Eye (tissue), 1 donor: ENCODE measurements around the gene ATG9B.
"Not testable (repeated sequence)": the region's sequence is repeated elsewhere in the genome, so short reads cannot be mapped to it uniquely, and the experiment has no call there.

ENCODE experiments used
- DNase-seq: peaks from one replicate; pipeline ENCODE4 v3.0.0-alpha.2; 2015

The ATG9B gene

DNA sequence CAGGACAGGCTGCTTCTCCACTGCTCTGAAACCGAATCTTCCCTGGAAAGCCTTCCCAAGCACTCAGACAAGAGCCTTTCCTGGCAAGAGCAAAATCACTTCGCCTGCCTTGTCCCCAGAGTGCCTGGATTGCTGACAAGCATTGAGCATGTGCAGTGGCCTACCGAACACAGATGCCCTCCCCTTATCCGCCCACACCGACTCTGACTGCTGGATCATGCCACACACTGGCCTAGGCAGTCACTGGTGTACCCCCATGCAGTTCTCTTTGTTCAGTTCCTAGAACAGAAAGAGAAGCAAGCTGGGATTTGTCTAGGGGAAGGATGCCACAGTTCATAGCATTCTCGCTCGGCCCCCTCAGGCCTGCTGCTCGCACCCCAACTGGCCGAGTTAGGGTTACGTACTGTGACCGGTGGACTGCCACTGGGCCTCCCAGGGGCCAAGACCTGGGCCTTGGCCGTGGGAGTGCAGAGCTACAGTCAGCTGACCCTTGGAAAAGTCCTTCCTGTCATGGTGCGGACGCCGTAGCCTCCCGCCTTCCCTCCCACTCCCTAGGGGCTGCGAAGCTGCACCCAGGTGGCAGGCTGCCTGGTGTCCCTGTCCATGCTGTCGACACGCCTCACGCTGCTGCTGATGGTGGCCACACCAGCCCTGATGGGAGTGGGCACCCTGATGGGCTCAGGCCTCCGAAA is 10.9 kb upstream of the ATG9B start:
- DNase-seq, result no peak

DNA sequence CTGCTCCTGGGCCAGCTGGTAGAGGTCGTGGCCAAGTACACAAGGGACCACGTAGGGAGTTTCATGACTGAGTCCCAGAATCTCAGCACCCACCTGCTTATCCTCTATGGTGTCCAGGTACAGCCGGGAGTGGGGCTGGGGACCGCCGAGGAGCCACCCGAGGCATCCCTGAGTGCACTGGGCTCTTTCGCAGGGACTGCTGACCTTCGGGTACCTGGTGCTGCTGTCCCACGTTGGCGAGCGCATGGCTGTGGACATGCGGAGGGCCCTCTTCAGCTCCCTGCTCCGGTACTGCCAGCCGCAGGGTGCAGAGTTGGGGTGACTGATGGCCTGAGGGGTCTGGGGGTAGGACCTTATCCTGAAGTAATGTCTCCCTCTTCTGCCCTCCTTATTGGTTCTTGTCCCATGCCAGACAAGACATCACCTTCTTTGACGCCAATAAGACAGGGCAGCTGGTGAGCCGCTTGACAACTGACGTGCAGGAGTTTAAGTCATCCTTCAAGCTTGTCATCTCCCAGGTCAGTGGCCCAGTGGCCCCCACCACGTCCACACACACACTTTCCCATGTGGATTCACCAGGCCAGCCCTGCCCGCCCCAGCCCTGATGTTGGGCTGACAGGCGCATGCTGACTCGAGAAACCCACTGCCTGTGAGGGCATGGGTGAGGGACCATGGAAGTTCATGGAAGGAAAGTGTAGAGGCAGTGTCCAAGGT is 10.2 kb upstream of the ATG9B start:
- no peak for DNase-seq

DNA sequence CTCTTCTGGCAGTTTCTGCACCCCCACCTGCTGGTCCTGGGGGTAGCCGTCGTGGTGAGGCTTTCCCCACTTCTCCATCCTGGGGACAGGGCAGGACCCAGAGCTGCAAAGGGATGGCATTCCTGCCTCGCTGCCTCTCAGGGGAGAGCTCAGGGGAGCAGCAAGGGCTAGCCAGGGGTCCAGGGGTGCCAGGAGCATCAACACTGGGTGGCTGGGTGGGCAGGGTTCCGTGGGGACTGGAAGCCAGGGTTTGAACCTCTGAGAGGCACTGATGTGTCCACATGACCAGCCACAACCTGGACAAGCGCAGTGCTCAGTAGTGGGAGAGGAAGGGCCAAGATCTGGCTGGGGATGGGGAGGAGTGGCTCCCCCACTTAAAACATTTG is 9.6 kb upstream of the ATG9B start:
- DNase-seq, result no peak

GRCh38 chr7:151032936-151033863 is 8.9 kb upstream of the ATG9B start:
- no peak for DNase-seq

- no peak for DNase-seq
These were observed 6.7 kb upstream of the ATG9B start for GRCh38 chr7:151031011-151031410.

DNA sequence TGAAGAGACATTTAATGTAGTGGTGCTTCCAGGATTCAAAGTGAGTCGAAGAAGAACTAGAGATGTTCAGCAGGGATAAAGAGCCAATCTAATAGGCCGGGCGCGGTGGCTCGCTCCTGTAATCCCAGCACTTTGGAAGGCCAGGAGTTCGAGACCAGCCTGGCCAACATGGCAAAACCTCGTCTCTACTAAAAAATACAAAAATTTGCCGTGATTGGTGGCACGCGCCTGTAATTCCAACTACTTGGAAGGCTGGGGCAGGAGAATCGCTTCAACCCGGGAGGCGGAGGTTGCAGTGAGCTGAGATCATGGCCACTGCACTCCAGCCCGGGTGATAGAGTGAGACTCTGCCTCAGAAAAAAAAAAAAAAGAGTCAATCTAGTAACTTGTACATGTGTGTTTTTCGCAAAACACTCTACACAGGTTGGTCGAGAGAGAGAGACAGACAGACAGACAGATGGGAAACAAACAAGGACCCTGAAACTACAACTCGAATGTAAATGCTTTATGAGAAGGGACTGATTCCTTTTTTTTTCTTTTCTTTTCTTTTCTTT is 4.7 kb upstream of the ATG9B start:
- DNase-seq, result no peak

DNA sequence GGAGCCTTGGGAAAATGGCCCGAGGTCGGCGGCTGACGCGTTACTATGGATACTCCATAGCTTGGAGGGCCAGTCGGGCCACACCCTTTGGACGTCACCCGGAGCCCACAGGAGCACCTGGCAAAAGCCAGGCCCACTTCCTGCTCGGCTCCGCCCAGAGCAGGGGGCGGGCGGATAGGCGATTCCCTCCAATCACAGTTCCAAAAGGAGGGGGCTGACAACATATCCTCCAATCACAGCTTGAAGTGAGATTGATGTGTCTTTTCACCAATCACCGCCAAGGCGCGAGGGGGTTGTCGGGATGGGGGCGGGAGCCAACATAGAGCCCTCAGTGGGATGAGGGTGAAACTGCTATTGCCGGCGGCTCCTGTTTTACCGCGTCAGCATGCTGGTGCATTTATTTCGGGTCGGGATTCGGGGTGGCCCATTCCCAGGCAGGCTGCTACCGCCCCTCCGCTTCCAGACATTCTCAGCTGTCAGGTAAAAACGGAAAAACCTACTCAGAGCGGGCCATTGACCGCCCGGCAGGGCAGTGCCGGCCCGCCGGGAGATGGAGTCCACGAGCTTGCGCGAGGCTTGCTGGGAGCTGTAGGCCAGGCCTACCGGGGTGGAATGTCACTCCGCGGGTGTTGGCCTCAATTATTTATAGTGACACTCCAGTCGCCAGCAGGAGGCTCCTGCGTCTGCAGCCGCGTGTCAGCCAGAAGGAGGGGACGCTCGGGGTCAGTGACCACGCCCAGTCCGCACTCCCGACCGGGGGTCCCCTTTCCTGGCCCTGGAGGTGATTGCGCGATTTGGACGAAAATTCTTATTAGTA is 4.0 kb upstream of the ATG9B start, which contains the start of gene ABCB8:
ABCB8 (plus strand) TSS at position 320 of the 817 bp plus-strand sequence; CDS start at position 386, 66 bp downstream.
- DNase-seq, result peak; percentile 100

DNA sequence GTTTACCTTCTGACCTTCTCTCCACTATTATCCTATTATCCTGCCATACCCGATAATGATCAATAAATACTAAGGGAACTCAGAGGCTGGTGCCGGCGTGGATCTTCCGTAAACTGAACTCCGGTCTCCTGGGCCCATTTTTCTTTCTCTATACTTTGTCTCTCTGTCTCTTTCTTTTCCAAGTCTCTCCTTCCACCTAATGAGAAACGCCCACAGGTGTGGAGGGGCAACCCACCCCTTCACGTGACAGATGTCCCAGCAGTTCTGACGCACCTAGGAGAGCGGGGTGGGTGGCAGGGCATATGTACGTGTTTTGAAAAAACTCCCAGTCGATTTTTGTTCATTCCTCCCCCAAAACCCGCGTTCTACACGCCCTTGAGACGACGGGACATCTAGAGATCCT is 3.4 kb upstream of the ATG9B start:
- DNase-seq, result not testable (repeated sequence)

- not testable (repeated sequence) for DNase-seq
These were observed 2.8 kb upstream of the ATG9B start for GRCh38 chr7:151026771-151027727.

GRCh38 chr7:151025924-151026671 is 1.8 kb upstream of the ATG9B start:
- no peak for DNase-seq

- no peak for DNase-seq
These were observed 1.1 kb downstream of the ATG9B start for GRCh38 chr7:151023232-151023631.

- peak; percentile 77 for DNase-seq
These were observed 4.1 kb downstream of the ATG9B start for GRCh38 chr7:151020231-151020630.

DNA sequence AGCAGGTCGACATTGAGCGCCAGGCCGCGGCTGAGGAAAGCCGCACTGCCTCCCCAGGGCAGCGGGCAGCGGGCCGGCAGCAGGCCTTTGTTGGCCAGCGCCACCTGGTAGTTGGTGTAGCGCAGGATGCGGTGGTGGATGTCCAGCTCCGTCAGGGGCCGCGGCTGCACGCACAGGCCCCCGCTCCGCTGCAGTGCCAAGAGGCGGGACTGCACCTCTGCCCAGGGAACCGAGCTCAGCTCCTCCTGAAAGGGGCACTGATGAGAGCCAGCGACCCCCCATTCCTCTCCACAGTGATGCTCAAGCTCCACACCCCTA is 5.2 kb downstream of the ATG9B start:
- no peak for DNase-seq

- DNase-seq, result peak; percentile 80
These were observed 5.7 kb downstream of the ATG9B start for GRCh38 chr7:151018421-151019129.

- peak; percentile 95 for DNase-seq
These were observed 6.3 kb downstream of the ATG9B start for GRCh38 chr7:151017953-151018420.

- no peak for DNase-seq
These were observed 6.8 kb downstream of the ATG9B start for GRCh38 chr7:151017370-151017952.

- no peak for DNase-seq
These were observed 7.4 kb downstream of the ATG9B start for GRCh38 chr7:151016942-151017341.

GRCh38 chr7:151016505-151016904 is 7.8 kb downstream of the ATG9B start:
- DNase-seq, result no peak

GRCh38 chr7:151015967-151016366 is 8.3 kb downstream of the ATG9B start:
- no peak for DNase-seq
